Stomach (tissue), 9 donors: Measurements from ENCODE around the gene PDE4B. TPM values are rescaled to one million over a fixed set of nuclear protein-coding genes. Genes with fewer than 3 reads are reported as not detected.
A peak's percentile ranks its signal among the peaks of the same experiment; 100 is the strongest.
"Not testable (repeated sequence)": the region's sequence is repeated elsewhere in the genome, so short reads cannot be mapped to it uniquely, and the experiment has no call there.

Experiments used
- DNase-seq, 2 donors: peaks; one replicate each; pipeline versions ENCODE4 v3.0.0 to v3.0.0-alpha.2; 2013 to 2019
- H3K27ac ChIP-seq, 5 donors: fragments of 200-600 bp in 4 of 5; sonication (generic) in 4 of 5; one replicate each; pipeline ENCODE4 v1.5.1; 2013 to 2019; ENCODE audit warnings: mild to moderate bottlenecking in 1 of 5, moderate library complexity in 1 of 5
- H3K27me3 ChIP-seq, 3 donors: fragments of 200-600 bp; sonication (generic); one replicate each; pipeline ENCODE4 v1.5.1; 2017 to 2019; ENCODE audit warnings: mixed run types in 1 of 3
- H3K36me3 ChIP-seq, 4 donors: fragments of 200-600 bp; sonication (generic); 1 replicate in 3 of 4; 2 replicates in 1 of 4; pipeline ENCODE4 v1.5.1; 2016 to 2019
- H3K4me1 ChIP-seq, 4 donors: fragments of 200-600 bp; sonication (generic); one replicate each; pipeline ENCODE4 v1.5.1; 2016 to 2019
- H3K4me3 ChIP-seq, 4 donors: fragments of 200-600 bp; sonication (generic) in 3 of 4; one replicate each; pipeline ENCODE4 v1.5.1; 2016 to 2019; ENCODE audit warnings: mild to moderate bottlenecking in 1 of 4
- H3K9me3 ChIP-seq, 4 donors: fragments of 200-600 bp; sonication (generic); one replicate each; pipeline ENCODE4 v1.5.1; 2016 to 2019
- CTCF ChIP-seq, 7 experiments: fragments of 450-650 bp in 4 of 7; fragments of 200-600 bp in 3 of 7; sonication (generic) in 3 of 7; IDR thresholded peaks; one replicate each; pipeline ENCODE4 v1.5.1; 2016 to 2019; ENCODE audit warnings: antibody characterized with exemption in 7 of 7, control low read depth in 2 of 7, mild to moderate bottlenecking in 1 of 7
- EP300 ChIP-seq: sonication (generic); formaldehyde crosslinking; IDR thresholded peaks from one replicate; pipeline ENCODE4 v1.6.1; 2017; ENCODE audit warnings: antibody characterized with exemption
- POLR2A ChIP-seq, 4 donors: fragments of 450-650 bp; IDR thresholded peaks; one replicate each; pipeline ENCODE4 v1.6.1; 2016; ENCODE audit warnings: antibody characterized with exemption in 4 of 4, control low read depth in 2 of 4, mild to moderate bottlenecking in 1 of 4, moderate library complexity in 1 of 4
- POLR2AphosphoS5 ChIP-seq, 3 donors: sonication (generic); formaldehyde crosslinking; IDR thresholded peaks; one replicate each; pipeline ENCODE4 v1.6.1; 2016; ENCODE audit warnings: antibody characterized with exemption in 3 of 3
- WGBS, 5 donors: extraction: QIAGEN DNeasy Blood & Tissue Kit in 3 of 5; methylation state at CpG; one replicate each; pipeline versions ENCODE4 v1.1.5 to v1.1.7; 2013 to 2018; 5-methylcytosine and 5-hydroxymethylcytosine counted together
- intact Hi-C: fragments of 100-400 bp; cut with DNase I; formaldehyde crosslinking; loops from one replicate; pipeline ENCODE4 v1.15.1; 2023; ENCODE audit warnings: low total_unique reads
- polyA plus RNA-seq, 3 donors: library from polyadenylated mRNA; stranded (reverse); fragments of 200-250 nt; gene quantifications; one replicate each; pipeline ENCODE4 v1.2.3, GENCODE V29; 2013
- total RNA-seq, 5 donors: library from RNA; depleted of rRNA; stranded (reverse); fragments of >200 nt; gene quantifications; one replicate each; pipeline versions ENCODE4 v1.1.0 to v1.2.3, GENCODE V29; 2014 to 2016
- donor health status: healthy with polysubstance abuse.
- donor health status: Bipolar disorder and iron deficiency.
- donor health status: healthy.

The PDE4B gene
- total and polyA plus RNA-seq, 8 donors = 0.45 to 34.3 (median 3.2) TPM

- Histone ChIP-seq H3K4me1 (no peaks in the 10 kb centered on the region), H3K36me3 (no peaks in the 10 kb centered on the region), H3K27ac (no peak overlapping the region), H3K4me3 (no peak overlapping the region), H3K27me3 (no peaks in the 10 kb centered on the region), H3K9me3 (no peaks in the 10 kb centered on the region)
- WGBS, 5 donors = 22 to 40% (median 32%) methylated on average over 1 of the region's 1 CpG
- no peak for DNase-seq
- intact Hi-C loops = no loop called here
- no peak for TF ChIP-seq CTCF (IDR thresholded peaks at IDR 0.05)
- TF ChIP-seq POLR2AphosphoS5 (IDR thresholded peaks at IDR 0.05) = no peak
- no peak for TF ChIP-seq EP300
- no peak for TF ChIP-seq POLR2A (IDR thresholded peaks at IDR 0.05)
Measured at GRCh38 chr1:66003690-66004089, 211.0 kb downstream of the PDE4B start.

- H3K4me3 ChIP-seq, H3K4me1 ChIP-seq, H3K9me3 ChIP-seq, H3K27me3 ChIP-seq, H3K36me3 ChIP-seq, intact Hi-C loops, DNase-seq, H3K27ac ChIP-seq: not testable (repeated sequence)
- 82 to 90% (median 88%) methylated on average over 3 of the region's 3 CpGs for WGBS, 5 donors
Measured at GRCh38 chr1:66006534-66006933, 213.8 kb downstream of the PDE4B start.

GRCh38 chr1:66012106-66012784, 219.6 kb downstream of the PDE4B start:
- no peaks in the 10 kb centered on the region for H3K27me3 ChIP-seq
- no peaks in the 10 kb centered on the region for H3K4me1 ChIP-seq
- H3K9me3 ChIP-seq = no peaks in the 10 kb centered on the region
- no peak for DNase-seq
- H3K27ac ChIP-seq = no peak overlapping the region
- no peak for TF ChIP-seq CTCF (IDR thresholded peaks at IDR 0.05)
- TF ChIP-seq POLR2AphosphoS5 (IDR thresholded peaks at IDR 0.05) = no peak
- no peak for TF ChIP-seq POLR2A (IDR thresholded peaks at IDR 0.05)
- WGBS, 5 donors = 30 to 50% (median 42%) methylated on average over 3 of the region's 3 CpGs
- H3K4me3 ChIP-seq = no peak overlapping the region
- H3K36me3 ChIP-seq = no peaks in the 10 kb centered on the region
- intact Hi-C loops = no loop called here

GRCh38 chr1:66013371-66013770, 220.7 kb downstream of the PDE4B start:
- no peak for TF ChIP-seq EP300
- no peak for TF ChIP-seq POLR2A (IDR thresholded peaks at IDR 0.05)
- no peak for TF ChIP-seq POLR2AphosphoS5 (IDR thresholded peaks at IDR 0.05)
- TF ChIP-seq CTCF (IDR thresholded peaks at IDR 0.05) = no peak
- no peaks in the 10 kb centered on the region for H3K4me1 ChIP-seq
- no peaks in the 10 kb centered on the region for H3K27me3 ChIP-seq
- H3K9me3 ChIP-seq = no peaks in the 10 kb centered on the region
- intact Hi-C loops = no loop called here
- H3K36me3 ChIP-seq = no peaks in the 10 kb centered on the region
- H3K27ac ChIP-seq = no peak overlapping the region
- H3K4me3 ChIP-seq = no peak overlapping the region
- no peak for DNase-seq
- 69 to 79% (median 75%) methylated on average over 3 of the region's 3 CpGs for WGBS, 5 donors

GRCh38 chr1:66022904-66023620, 230.4 kb downstream of the PDE4B start:
- Histone ChIP-seq H3K9me3 (no peaks in the 10 kb centered on the region), H3K4me1 (no peaks in the 10 kb centered on the region), H3K27ac (no peak overlapping the region), H3K4me3 (no peak overlapping the region), H3K27me3 (no peaks in the 10 kb centered on the region), H3K36me3 (no peaks in the 10 kb centered on the region)
- TF ChIP-seq EP300 = no peak
- no peak for TF ChIP-seq POLR2A (IDR thresholded peaks at IDR 0.05)
- TF ChIP-seq CTCF (IDR thresholded peaks at IDR 0.05) = no peak
- no peak for TF ChIP-seq POLR2AphosphoS5 (IDR thresholded peaks at IDR 0.05)
- intact Hi-C loops = no loop called here
- DNase-seq = peak in 1 of 2 donors; percentile 31
- 52 to 77% (median 60%) methylated on average over 2 of the region's 2 CpGs for WGBS, 5 donors
